Suprapubic skin (tissue), 3 donors: ENCODE measurements around the gene GNG5.

ENCODE experiments used
- CTCF ChIP-seq, 2 donors: fragments of 200-600 bp in 1 of 2; fragments of 450-650 bp in 1 of 2; sonication (generic) in 1 of 2; IDR thresholded peaks; one replicate each; pipeline ENCODE4 v1.5.1; 2016 to 2019; ENCODE audit warnings: antibody characterized with exemption in 2 of 2, mild to moderate bottlenecking in 1 of 2, moderate library complexity in 1 of 2
- POLR2A ChIP-seq, 2 donors: fragments of 450-650 bp; IDR thresholded peaks; one replicate each; pipeline ENCODE4 v1.6.1; 2017; ENCODE audit warnings: antibody characterized with exemption in 2 of 2, mild to moderate bottlenecking in 2 of 2, moderate library complexity in 2 of 2

DNA sequence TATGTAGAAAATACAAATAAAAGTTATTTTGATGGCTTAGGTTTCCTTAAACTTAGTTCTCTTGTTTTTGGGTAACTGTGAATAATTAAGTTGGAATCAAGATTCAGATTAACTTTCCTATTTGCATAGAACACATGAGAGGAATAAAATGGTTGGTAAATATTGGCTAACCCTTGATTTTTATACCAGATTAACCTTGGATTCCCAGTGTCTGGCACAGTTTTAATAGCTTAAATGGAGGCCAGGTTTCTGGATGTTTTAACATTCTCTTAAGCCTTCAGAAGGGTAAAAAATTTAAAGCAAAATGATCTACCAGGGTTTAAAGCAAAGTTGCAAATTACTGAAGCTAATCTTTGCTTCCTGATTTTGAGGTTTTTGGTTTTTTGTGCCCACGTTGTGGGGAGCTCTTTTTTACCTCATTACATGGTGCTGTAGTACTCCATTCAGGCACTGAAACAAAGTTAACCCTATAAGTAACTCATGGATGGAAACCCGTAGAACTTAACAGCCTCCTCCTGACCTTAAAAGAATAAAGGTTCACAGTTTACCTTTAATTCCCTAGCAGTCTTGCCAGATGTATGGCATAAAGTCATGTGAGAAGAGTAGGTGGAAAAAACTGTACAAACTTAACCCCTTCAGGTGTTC lies 8.6 kb downstream of the GNG5 start:
- TF ChIP-seq CTCF (IDR thresholded peaks at IDR 0.05) = no peak
- no peak for TF ChIP-seq POLR2A (IDR thresholded peaks at IDR 0.05)
